Neural progenitor cell (in vitro differentiated cells): Measurements from ENCODE around the gene RWDD1. TPM values are rescaled to one million over a fixed set of nuclear protein-coding genes. Genes with fewer than 3 reads are reported as not detected.

Source experiments
- DNase-seq: peaks from one replicate; pipeline ENCODE4 v3.0.0-alpha.2; 2016; ENCODE audit warnings: low spot score
- H2AFZ ChIP-seq: fragments of 200-600 bp; sonication (generic); replicated peaks from 2 replicates; pipeline ENCODE4 v1.6.1; 2016; ENCODE audit warnings: antibody characterized with exemption
- H3F3A ChIP-seq: fragments of 200-600 bp; sonication (generic); 2 replicates; pipeline ENCODE4 v1.6.1; 2016; ENCODE audit warnings: antibody characterized with exemption, low read depth
- H3K27ac ChIP-seq: fragments of 200-600 bp; sonication (generic); 2 replicates; pipeline ENCODE4 v1.5.1; 2016; ENCODE audit warnings: mild to moderate bottlenecking
- H3K27me3 ChIP-seq: fragments of 200-600 bp; sonication (generic); 2 replicates; pipeline ENCODE4 v1.6.1; 2016; ENCODE audit warnings: mild to moderate bottlenecking, moderate library complexity
- H3K36me3 ChIP-seq: fragments of 200-600 bp; sonication (generic); 2 replicates; pipeline ENCODE4 v1.5.1; 2016
- H3K4me1 ChIP-seq: fragments of 200-600 bp; sonication (generic); 2 replicates; pipeline ENCODE4 v1.6.1; 2016; ENCODE audit warnings: mixed run types
- H3K4me2 ChIP-seq: fragments of 200-600 bp; sonication (generic); 2 replicates; pipeline ENCODE4 v1.6.1; 2016
- H3K4me3 ChIP-seq: fragments of 200-600 bp; sonication (generic); 2 replicates; pipeline ENCODE4 v1.5.1; 2016
- H3K79me2 ChIP-seq: fragments of 200-600 bp; sonication (generic); 2 replicates; pipeline ENCODE4 v1.6.1; 2016; ENCODE audit warnings: low read depth
- H3K9ac ChIP-seq: fragments of 200-600 bp; sonication (generic); 2 replicates; pipeline ENCODE4 v1.6.1; 2016
- H3K9me3 ChIP-seq: fragments of 200-600 bp; sonication (generic); 2 replicates; pipeline ENCODE4 v1.5.1; 2016; ENCODE audit warnings: low read depth
- H4K20me1 ChIP-seq: fragments of 200-600 bp; sonication (generic); 2 replicates; pipeline ENCODE4 v1.6.1; 2016; ENCODE audit warnings: low read depth
- H3K27ac Mint-ChIP-seq: 3 replicates; pipeline ENCODE4 v1.8.0; 2021; ENCODE audit warnings: mixed read lengths
- H3K27me3 Mint-ChIP-seq: 2 replicates; pipeline ENCODE4 v1.8.0; 2022; ENCODE audit warnings: low read depth, mild to moderate bottlenecking, inconsistent platforms, moderate library complexity, mixed read lengths; ENCODE audit not compliant: insufficient read depth
- H3K36me3 Mint-ChIP-seq: 3 replicates; pipeline ENCODE4 v1.8.0; 2021; ENCODE audit warnings: mixed read lengths
- H3K4me1 Mint-ChIP-seq: 3 replicates; pipeline ENCODE4 v1.8.0; 2021; ENCODE audit warnings: mixed read lengths
- H3K4me3 Mint-ChIP-seq: 3 replicates; pipeline ENCODE4 v1.8.0; 2021; ENCODE audit warnings: mild to moderate bottlenecking, moderate library complexity, mixed read lengths
- H3K9me3 Mint-ChIP-seq: 3 replicates; pipeline ENCODE4 v1.8.0; 2020; ENCODE audit warnings: mixed read lengths
- EZH2 ChIP-seq: fragments of 200-600 bp; sonication (generic); IDR thresholded peaks from 2 replicates; pipeline ENCODE4 v1.6.1; 2017; ENCODE audit warnings: antibody characterized with exemption, mild to moderate bottlenecking, moderate library complexity
- EZH2phosphoT487 ChIP-seq: fragments of 200-600 bp; sonication (generic); IDR thresholded peaks from 2 replicates; pipeline ENCODE4 v1.6.1; 2017; ENCODE audit warnings: antibody characterized with exemption
- total RNA-seq: library from RNA; depleted of rRNA; stranded (reverse); fragments of >200 nt; gene quantifications from 2 replicates; pipeline ENCODE4 v1.2.3, GENCODE V29; 2015; ENCODE audit warnings: low replicate concordance
- TF ChIP-seq, protein P1 (sequence below): fragments of 200-600 bp; sonication (generic); IDR thresholded peaks from 2 replicates; pipeline ENCODE4 v1.5.1; 2017; ENCODE audit warnings: antibody characterized with exemption, mild to moderate bottlenecking

The RWDD1 gene
- total RNA-seq, 1 donor from 2014 or later, result 43.2 TPM

DNA sequence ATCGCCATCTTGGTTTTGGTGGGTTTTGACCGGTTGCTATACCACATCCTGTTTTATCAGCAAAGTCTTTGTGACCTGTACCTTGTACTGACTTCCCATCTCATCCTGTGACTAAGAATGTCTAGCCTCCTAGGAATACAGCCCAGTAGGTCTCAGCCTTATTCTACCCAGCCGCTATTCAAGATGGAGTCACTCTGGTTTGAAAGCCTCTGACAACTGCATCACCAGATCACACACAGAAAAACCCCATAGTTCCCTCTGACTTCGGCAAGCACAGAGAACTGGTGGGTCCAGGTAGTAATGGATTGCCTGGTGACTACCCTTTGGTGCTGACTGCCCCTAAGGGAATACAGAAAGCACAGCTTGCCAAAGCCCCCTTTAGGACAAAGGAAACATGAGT is 34.6 kb downstream of the RWDD1 start:
- H3K4me3 Mint-ChIP-seq, result no peak overlapping the region
- no peak for DNase-seq
- no peaks in the 10 kb centered on the region for H3K36me3 Mint-ChIP-seq
- no peaks in the 10 kb centered on the region for H3K27me3 Mint-ChIP-seq
- no peak overlapping the region for H3K27ac Mint-ChIP-seq
- H3F3A ChIP-seq, result no peaks in the 10 kb centered on the region
- peaks cover 7% of the 10 kb centered on the region for H3K9me3 Mint-ChIP-seq
- H3K4me3 ChIP-seq, result no peak overlapping the region
- H3K4me1 ChIP-seq, result peaks cover 6% of the 10 kb centered on the region
- H2AFZ ChIP-seq, result no peak overlapping the region
- H3K27ac ChIP-seq, result no peak overlapping the region
- H3K4me2 ChIP-seq, result no peak overlapping the region
- peaks cover 5% of the 10 kb centered on the region for H3K4me1 Mint-ChIP-seq
- TF ChIP-seq, protein P1, sequence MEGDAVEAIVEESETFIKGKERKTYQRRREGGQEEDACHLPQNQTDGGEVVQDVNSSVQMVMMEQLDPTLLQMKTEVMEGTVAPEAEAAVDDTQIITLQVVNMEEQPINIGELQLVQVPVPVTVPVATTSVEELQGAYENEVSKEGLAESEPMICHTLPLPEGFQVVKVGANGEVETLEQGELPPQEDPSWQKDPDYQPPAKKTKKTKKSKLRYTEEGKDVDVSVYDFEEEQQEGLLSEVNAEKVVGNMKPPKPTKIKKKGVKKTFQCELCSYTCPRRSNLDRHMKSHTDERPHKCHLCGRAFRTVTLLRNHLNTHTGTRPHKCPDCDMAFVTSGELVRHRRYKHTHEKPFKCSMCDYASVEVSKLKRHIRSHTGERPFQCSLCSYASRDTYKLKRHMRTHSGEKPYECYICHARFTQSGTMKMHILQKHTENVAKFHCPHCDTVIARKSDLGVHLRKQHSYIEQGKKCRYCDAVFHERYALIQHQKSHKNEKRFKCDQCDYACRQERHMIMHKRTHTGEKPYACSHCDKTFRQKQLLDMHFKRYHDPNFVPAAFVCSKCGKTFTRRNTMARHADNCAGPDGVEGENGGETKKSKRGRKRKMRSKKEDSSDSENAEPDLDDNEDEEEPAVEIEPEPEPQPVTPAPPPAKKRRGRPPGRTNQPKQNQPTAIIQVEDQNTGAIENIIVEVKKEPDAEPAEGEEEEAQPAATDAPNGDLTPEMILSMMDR, result no peak
- TF ChIP-seq EZH2, result no peak
- no peak overlapping the region for H3K9ac ChIP-seq
- no peaks in the 10 kb centered on the region for H3K9me3 ChIP-seq
- no peaks in the 10 kb centered on the region for H3K36me3 ChIP-seq
- no peaks in the 10 kb centered on the region for H4K20me1 ChIP-seq
- H3K79me2 ChIP-seq, result no peaks in the 10 kb centered on the region
- no peaks in the 10 kb centered on the region for H3K27me3 ChIP-seq

DNA sequence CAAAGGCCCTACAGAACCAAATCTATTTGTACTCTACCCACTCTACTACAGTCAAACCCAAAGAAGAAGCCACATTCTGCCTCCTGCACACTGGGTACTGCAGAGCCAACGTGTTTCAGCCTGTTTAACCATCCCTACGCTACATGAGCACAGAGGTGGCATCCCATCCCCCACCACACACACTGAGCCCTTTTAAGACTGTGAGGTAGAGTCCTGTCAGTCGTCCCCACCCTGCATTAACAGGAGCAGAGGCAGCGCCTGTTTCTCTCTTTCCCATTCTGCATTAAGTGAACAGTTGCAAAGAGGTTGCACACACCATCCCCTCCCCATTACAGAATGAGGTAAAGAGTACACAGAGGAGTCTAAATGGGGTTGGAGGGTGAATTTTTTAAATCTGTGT is 39.8 kb downstream of the RWDD1 start:
- Histone ChIP-seq H3K4me3 (no peak overlapping the region), H3K79me2 (no peaks in the 10 kb centered on the region), H3K4me1 (peaks cover 13% of the 10 kb centered on the region), H2AFZ (peak overlapping the region; percentile 91), H4K20me1 (no peaks in the 10 kb centered on the region), H3K27me3 (no peaks in the 10 kb centered on the region), H3K27ac (no peak overlapping the region), H3K9ac (no peak overlapping the region), H3K36me3 (no peaks in the 10 kb centered on the region), H3F3A (no peaks in the 10 kb centered on the region), H3K4me2 (peak overlapping the region; percentile 40), H3K9me3 (no peaks in the 10 kb centered on the region)
- Mint-ChIP-seq H3K9me3 (peaks cover 4% of the 10 kb centered on the region), H3K36me3 (no peaks in the 10 kb centered on the region), H3K27me3 (peaks cover 4% of the 10 kb centered on the region), H3K27ac (peak overlapping the region; percentile 95), H3K4me1 (peaks cover 13% of the 10 kb centered on the region), H3K4me3 (peak overlapping the region; percentile 19)
- TF ChIP-seq EZH2phosphoT487 (no peak), EZH2 (no peak)
- TF ChIP-seq, protein P1, result no peak
- peak; percentile 47 for DNase-seq

DNA sequence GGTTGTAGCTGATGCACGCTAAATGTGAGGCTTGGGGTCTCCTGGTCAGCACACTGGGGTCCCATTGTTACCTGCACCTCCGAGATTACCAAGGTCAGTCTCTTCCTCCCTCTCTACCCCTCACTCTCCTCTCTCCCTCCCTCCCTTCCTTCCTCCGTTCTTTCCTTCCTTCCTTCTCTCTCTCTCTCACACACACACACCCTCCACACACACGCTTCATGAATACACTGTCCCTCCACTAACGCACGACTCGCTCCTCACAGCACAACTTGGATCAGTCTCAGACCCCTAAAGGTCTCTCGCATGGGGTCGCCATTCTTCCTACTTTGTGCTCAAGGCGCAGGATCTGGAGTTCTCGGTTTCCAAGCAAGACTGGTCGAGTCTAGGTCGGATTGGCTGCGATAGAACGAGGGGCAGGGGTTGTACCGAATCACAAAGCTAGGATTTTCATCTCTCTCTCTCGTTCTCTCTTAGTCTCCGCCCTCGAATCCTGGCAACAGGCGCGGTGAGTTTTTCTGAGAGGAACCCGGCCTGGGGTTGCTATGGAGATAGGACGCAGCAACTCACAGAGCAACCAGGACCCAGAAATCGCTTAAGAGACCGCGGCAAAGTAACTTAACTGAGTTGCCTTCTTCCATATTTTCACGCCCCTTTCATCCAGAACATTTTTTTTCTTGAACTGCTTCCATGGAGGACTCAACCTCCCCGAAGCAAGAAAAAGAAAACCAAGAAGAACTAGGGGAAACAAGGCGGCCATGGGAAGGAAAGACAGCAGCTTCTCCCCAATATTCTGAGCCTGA is 44.8 kb downstream of the RWDD1 start, which contains the start of gene RSPH4A:
Gene RSPH4A (plus strand): TSS at position 543 of the 800 bp plus-strand sequence. CDS start 145 bp downstream, at position 688.
- H3K27ac Mint-ChIP-seq, result peak within 1 kb of the TSS; percentile 98
- Histone ChIP-seq H3K36me3 (no peaks in the 10 kb centered on the region), H3K79me2 (no peaks in the 10 kb centered on the region), H3K4me2 (peak within 1 kb of the TSS; percentile 94), H3F3A (no peaks in the 10 kb centered on the region), H4K20me1 (no peaks in the 10 kb centered on the region), H3K27me3 (peaks cover 32% of the 10 kb centered on the region), H3K9me3 (no peaks in the 10 kb centered on the region), H3K4me3 (peak within 1 kb of the TSS; percentile 65), H3K27ac (no peak within 1 kb of the TSS), H2AFZ (peak within 1 kb of the TSS; percentile 90), H3K4me1 (peaks cover 9% of the 10 kb centered on the region), H3K9ac (no peak within 1 kb of the TSS)
- DNase-seq, result peak; percentile 98
- H3K36me3 Mint-ChIP-seq, result no peaks in the 10 kb centered on the region
- H3K4me1 Mint-ChIP-seq, result peaks cover 15% of the 10 kb centered on the region
- peak within 1 kb of the TSS; percentile 93 for H3K4me3 Mint-ChIP-seq
- no peak for TF ChIP-seq EZH2
- TF ChIP-seq, protein P1, result peak; percentile 39
- H3K9me3 Mint-ChIP-seq, result peaks cover 4% of the 10 kb centered on the region
- peaks cover 5% of the 10 kb centered on the region for H3K27me3 Mint-ChIP-seq
